ENCODE data around the gene KRT1.

KRT1 gene

GRCh38 chr12:52632656-52633055 lies 47.6 kb downstream of the KRT1 start:
- DNase-seq, result no peak

GRCh38 chr12:52631676-52632459 lies 48.3 kb downstream of the KRT1 start:
- DNase-seq, result no peak

GRCh38 chr12:52631264-52631663 lies 48.9 kb downstream of the KRT1 start:
- DNase-seq, result no peak

DNA sequence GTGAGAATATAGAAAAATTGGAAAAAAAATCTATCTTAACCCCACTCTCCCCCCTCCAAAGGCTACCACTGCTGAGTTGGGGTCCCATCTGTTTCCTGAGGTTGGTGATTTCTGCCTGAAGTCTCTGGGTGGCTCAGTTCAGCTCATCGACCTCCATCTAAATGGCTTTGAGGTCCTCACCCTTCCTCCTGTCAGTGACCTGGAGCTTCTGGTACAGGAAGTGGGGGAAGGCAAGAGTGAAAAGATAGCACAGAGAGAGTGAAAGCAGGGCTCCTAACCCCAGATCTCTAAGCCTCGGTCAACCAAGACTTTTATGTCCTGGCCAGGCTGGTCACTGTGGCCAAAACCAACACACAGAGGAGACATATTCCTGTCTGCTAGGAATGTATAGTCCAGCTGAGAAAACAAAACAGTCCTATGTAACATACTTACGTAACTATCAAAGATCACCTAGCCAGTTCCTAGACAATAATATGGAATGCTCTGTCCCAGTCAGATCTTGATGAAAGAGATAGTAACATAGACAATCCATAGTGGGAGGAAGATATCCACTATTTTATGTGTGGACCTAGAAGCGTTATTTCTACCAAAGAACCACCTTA lies 49.5 kb downstream of the KRT1 start:
- no peak for DNase-seq

- DNase-seq, result no peak
These were observed 50.2 kb downstream of the KRT1 start for GRCh38 chr12:52630008-52630500.

DNA sequence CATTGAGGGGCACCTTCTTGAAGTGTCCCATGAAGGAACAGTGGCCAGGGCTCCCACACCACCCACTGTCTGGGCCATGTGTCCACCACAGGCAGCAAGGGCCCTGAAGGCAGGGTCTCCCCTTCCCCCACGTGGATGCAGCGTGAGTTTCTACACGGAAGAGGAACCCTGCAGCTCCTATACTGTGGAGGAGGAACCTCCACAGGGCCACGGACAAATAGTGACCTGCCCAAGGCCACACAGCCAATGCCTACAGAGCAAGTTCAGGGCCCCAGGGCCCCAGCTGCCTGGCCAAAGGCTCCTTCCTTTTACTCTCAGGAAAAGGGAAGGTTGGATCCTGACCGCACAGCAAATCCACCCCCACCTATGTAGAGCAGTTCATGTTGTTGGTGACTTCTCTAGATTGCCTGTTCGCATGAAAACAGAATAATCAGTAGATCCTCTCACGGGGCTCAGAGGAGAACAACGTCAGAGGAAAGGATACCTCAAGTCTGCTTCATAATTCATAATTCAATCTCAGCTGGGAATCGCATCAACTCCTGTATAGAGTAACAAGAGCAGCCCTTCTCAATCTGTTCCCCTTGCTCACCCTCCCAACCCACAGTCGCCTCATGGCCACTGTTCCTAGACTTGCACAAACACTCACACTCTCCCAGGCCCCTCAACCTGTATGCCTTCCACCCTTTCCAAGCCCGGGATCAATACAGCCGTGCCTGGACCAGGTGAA lies 50.8 kb downstream of the KRT1 start:
- DNase-seq, result no peak

GRCh38 chr12:52628841-52629240 lies 51.4 kb downstream of the KRT1 start:
- DNase-seq, result no peak

- no peak for DNase-seq
These were observed 52.1 kb downstream of the KRT1 start for GRCh38 chr12:52628111-52628507.

GRCh38 chr12:52627395-52628110 lies 52.7 kb downstream of the KRT1 start:
- no peak for DNase-seq

All from activated CD4-positive, alpha-beta T cell treated with anti-CD3 and anti-CD28 coated beads, Interleukin-2, amount 50 U/mL, for 48 hours (primary cell).